GM12892 (cell line): ENCODE data around the gene PRKCQ.

Source experiments
- POLR2A ChIP-seq: IDR thresholded peaks from 2 replicates; pipeline ENCODE4 v1.6.1; 2011; ENCODE audit warnings: low read depth, low read length, control low read depth
- POLR2AphosphoS5 ChIP-seq: IDR thresholded peaks from 2 replicates; pipeline ENCODE4 v1.6.1; 2011; ENCODE audit warnings: low read depth, low read length, control low read depth

GRCh38 chr10:6625428-6625827 is 45.4 kb upstream of the PRKCQ start:
- TF ChIP-seq POLR2A (no peak), POLR2AphosphoS5 (no peak)
